ENCODE data around the gene CPPED1. TPM values are rescaled to one million over a fixed set of nuclear protein-coding genes. Genes with fewer than 3 reads are reported as not detected.

Gene CPPED1
- polyA plus RNA-seq, 12 donors = 7.4 to 13.3 (median 8.4) TPM; not detected in 1

DNA sequence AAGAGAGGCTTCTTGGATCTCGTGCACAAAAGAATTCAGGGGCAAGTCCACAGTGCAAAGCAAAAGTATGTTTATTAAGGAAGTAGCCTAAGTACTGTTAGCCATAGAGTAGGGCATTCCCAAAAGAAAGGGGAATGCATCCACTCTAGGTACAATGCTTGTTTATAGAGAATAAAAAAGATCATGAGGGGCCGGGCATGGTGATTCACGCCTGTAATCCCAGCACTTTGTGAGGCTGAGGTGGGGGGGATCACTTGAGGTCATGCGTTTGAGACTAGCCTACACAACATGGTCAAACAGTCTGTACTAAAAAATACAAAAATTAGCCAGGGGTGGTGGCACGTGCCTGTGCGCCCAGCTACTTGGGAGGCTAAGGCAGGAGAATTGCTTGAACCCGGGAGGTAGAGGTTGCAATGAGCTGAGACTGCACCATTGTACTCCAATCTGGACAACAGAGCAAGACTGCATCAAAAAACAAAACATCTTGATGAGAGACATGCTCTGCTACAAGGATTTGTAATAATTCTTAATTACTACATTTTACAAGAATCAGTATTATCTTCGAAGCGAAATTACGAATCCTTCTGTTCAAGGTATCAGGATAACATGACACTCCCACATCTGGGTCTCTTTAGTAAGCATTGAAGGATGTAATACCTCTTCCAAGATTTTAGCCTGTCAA is 191.6 kb downstream of the CPPED1 start:
- DNase-seq = no peak

- DNase-seq = no peak
Observed at GRCh38 chr16:12611006-12611477, 192.6 kb downstream of the CPPED1 start.

DNA sequence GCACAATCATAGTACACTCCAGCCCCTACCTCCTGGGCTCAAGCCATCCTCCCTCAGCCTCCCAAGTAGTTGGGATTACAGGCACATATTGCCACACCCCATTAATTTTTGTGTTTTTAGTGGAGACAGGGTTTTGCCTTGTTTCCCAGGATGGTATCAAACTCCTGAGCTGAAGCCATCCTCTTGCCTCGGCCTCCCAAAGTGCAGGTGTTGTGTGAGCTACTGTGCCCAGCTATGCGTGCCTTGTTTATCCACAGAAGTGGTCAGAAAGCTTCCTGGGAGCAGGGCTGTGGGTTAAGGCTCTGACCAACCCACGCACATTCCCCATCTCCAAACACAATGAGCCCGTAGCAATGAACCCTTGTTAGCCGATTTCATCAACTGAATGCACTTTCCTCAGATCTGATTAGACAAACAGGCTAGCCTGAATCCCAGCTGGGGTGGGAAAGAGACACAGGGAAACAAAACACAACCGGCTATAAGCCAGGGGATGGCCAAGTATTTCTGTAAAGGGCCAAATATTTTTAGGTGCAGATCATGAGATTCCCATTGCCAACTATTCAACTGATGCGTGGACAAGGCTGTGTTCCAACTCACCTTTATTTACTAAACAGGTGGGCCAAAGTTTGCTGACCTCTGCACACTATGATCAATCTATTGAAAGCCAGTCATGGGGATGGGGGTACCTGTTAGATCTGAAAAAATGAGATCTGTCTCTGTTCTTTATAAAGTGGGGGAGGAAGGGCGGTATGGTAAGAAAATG is 193.6 kb downstream of the CPPED1 start:
- DNase-seq = no peak

Other genes with a start within 250 kb of the CPPED1 start
- 1 to 10 TPM in 1 of 12 donors, under 1 TPM in 10, not detected in 1; 0.03 to 9.6 (median 0.15) TPM for gene SHISA9, start 97.7 kb upstream of the CPPED1 start, polyA plus RNA-seq (ENCODE audit: insufficient read length in 12 of 12)

All from muscle of arm (tissue), 12 donors.